Fibroblast of mammary gland (primary cell): ENCODE results near the gene TOP1.

Experiments used
- DNase-seq: peaks from one replicate; pipeline ENCODE4 v3.0.0-alpha.2; 2010; ENCODE audit warnings: low read depth
- H3K4me3 ChIP-seq: 2 replicates; pipeline ENCODE4 v1.5.1; 2011; ENCODE audit warnings: low read depth, mild to moderate bottlenecking, low read length, moderate library complexity; ENCODE audit not compliant: control insufficient read depth
- CTCF ChIP-seq: conservative IDR thresholded peaks from 2 replicates; pipeline ENCODE4 v1.5.1; 2011; ENCODE audit warnings: low read depth, low read length, inconsistent platforms; ENCODE audit not compliant: control insufficient read depth, insufficient read depth

TOP1 gene

DNA sequence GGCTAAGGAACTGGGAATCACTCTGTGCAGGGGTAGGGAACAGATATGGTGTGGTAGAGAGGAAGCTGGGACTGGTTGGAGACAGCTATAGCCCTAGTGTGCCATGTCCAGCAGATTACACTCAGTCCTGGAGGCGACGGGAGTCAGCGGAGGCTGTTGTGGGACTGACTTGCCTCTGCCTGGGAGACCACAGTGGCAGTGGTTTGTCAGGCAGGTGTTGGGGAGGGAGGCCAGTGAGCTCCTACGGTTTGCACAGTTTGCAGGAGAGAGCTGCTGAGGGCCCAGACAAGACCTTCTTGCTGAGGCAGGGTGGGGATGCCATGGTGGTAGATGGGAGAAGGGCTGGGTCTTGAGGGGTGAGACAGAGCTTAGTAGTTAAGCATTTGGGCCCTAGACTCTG, 113.6 kb downstream of the TOP1 start:
- no peak for DNase-seq
- no peak for TF ChIP-seq CTCF
- no peak overlapping the region for H3K4me3 ChIP-seq

GRCh38 chr20:41142919-41143318, 114.3 kb downstream of the TOP1 start:
- no peak for DNase-seq
- H3K4me3 ChIP-seq: no peak overlapping the region
- TF ChIP-seq CTCF: no peak

DNA sequence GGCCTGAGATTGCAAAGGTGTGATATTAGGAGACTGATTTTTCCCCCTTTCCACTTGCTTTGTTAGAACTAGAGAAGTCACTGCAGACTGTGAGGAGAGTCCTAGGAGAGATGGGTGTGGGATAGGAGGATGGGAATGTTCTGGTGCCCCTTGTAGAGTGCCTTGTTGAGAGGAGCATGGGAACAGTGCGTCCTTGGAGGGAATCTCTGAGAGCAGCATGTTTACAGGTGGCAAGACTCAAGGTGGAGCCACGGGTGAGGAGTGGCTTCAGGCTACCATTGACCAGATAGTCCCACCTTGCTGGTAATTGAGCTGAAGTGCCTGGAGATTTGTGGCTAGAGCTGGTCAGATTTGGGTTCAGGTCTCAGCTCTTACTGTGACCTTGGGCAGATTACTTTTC, 114.7 kb downstream of the TOP1 start:
- TF ChIP-seq CTCF: no peak
- no peak for DNase-seq
- no peak overlapping the region for H3K4me3 ChIP-seq

- no peak for TF ChIP-seq CTCF
- no peak for DNase-seq
- H3K4me3 ChIP-seq: no peak overlapping the region
Observed at GRCh38 chr20:41145317-41145716, 116.7 kb downstream of the TOP1 start.

DNA sequence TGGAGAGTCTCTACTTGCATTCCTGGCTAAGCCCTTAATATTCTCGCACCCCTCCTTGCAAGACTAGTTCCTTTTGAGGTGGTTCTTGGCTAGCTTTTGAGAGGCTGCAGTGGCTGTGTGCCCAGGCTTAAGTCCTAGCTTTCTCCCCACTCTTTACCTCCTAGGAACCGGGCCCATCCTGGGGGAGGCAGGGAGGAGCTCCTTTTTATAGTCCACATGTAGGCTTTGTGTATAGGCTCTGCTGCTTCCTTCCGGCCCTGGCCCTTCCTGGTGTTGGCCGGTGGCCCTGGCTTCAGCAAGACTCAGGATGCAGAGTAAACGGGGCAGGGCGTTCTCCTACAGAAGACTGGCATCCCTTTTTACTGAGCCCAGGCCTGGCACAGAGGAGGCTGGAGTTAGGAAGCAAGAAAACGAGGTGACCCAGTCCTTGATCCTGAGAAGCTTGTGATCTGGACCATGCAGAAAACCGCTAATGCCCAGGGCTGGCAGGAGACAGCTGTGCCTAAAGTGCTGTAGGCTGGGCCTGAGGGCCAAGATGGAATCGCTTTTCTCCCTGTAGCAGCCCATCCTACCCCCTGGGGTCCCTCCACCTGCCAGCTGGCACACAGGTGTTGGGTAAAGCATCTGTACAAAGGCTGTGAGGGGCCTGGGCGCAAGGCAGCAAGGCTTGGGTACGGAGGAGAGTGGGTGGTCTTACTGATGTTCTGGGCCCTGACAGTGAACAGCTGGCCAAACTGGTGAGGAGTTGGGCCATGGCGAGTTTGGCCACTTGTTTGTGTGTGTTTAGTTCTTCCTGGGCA, 117.4 kb downstream of the TOP1 start:
- no peak overlapping the region for H3K4me3 ChIP-seq
- no peak for TF ChIP-seq CTCF
- DNase-seq: peak; percentile 25

DNA sequence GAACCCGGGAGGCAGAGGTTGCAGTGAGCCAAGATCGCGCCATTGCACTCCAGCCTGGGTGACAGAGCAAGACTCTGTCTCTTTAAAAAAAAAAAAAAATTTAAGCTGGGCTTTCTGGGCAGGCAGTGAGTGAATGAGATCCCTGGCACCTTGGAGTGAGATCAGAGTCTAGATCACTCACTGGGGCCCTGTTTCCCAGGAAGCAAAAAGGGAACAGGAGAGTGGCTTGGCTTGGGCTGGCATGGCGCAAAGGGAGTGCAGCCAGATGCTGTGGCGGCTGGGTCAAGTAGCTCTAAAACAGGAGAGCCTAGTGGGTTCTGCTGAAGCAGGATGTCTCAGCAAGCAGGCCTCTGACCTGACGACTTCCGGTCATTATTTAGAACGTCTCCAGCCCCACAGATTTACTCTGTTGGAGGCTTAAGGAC, 119.2 kb downstream of the TOP1 start:
- no peak overlapping the region for H3K4me3 ChIP-seq
- DNase-seq: no peak
- no peak for TF ChIP-seq CTCF
